DND-41 (cell line): Measurements from ENCODE around the gene FHIT.

Experiments used
- ATAC-seq: fragments of 200-7000 bp; cut with Tn5 transposase; 3 replicates; pipeline ENCODE4 v1.9.1; 2021; ENCODE audit warnings: low read depth; ENCODE audit not compliant: insufficient read depth
- DNase-seq: peaks from one replicate; pipeline ENCODE4 v3.0.0-alpha.2; 2020
- H2AFZ ChIP-seq: 2 replicates; pipeline ENCODE4 v1.6.0; 2012; ENCODE audit warnings: low read depth, low read length
- H3K27ac ChIP-seq: 2 replicates; pipeline ENCODE4 v1.5.1; 2012; ENCODE audit warnings: low read length, inconsistent platforms
- H3K27me3 ChIP-seq: fragments of 200-600 bp; sonication (generic); 2 replicates; pipeline ENCODE4 v1.6.0; 2012; ENCODE audit warnings: low read length, mild to moderate bottlenecking, inconsistent platforms; ENCODE audit not compliant: insufficient read depth, poor library complexity
- H3K36me3 ChIP-seq: 2 replicates; pipeline ENCODE4 v1.5.1; 2012; ENCODE audit warnings: low read length, inconsistent platforms; ENCODE audit not compliant: insufficient read depth
- H3K4me1 ChIP-seq: 2 replicates; pipeline ENCODE4 v1.5.1; 2012; ENCODE audit warnings: mild to moderate bottlenecking, low read length; ENCODE audit not compliant: insufficient read depth
- H3K4me2 ChIP-seq: 2 replicates; pipeline ENCODE4 v1.6.0; 2012; ENCODE audit warnings: mild to moderate bottlenecking, moderate library complexity, low read length, inconsistent platforms; ENCODE audit not compliant: insufficient read depth
- H3K4me3 ChIP-seq, 2 experiments: fragments of 200-600 bp in 1 of 2; shearing (Covaris generic) in 1 of 2; 2 replicates each; pipeline ENCODE4 v1.5.1; 2012 to 2016; ENCODE audit warnings: inconsistent platforms in 2 of 2, low read length in 2 of 2, mild to moderate bottlenecking in 2 of 2, low read depth in 1 of 2, moderate library complexity in 1 of 2
- H3K79me2 ChIP-seq: 2 replicates; pipeline ENCODE4 v1.6.0; 2012; ENCODE audit warnings: low read length, inconsistent platforms; ENCODE audit not compliant: insufficient read depth
- H3K9ac ChIP-seq: 2 replicates; pipeline ENCODE4 v1.6.0; 2012; ENCODE audit warnings: low read depth, mild to moderate bottlenecking, inconsistent platforms, low read length, moderate library complexity
- H3K9me3 ChIP-seq: 2 replicates; pipeline ENCODE4 v1.5.1; 2012; ENCODE audit warnings: low read length, moderate library complexity, mild to moderate bottlenecking, inconsistent platforms; ENCODE audit not compliant: insufficient read depth, severe bottlenecking
- H4K20me1 ChIP-seq: 2 replicates; pipeline ENCODE4 v1.6.0; 2012; ENCODE audit warnings: low read length; ENCODE audit not compliant: insufficient read depth
- EZH2 ChIP-seq: IDR thresholded peaks from 3 replicates; pipeline ENCODE4 v1.6.1; 2012; ENCODE audit warnings: borderline replicate concordance, low read depth, mild to moderate bottlenecking, moderate library complexity, low read length, inconsistent platforms; ENCODE audit not compliant: severe bottlenecking
- TF ChIP-seq, protein P1 (sequence below): IDR thresholded peaks from 2 replicates; pipeline ENCODE4 v1.5.1; 2012; ENCODE audit warnings: borderline replicate concordance, low read length, moderate library complexity, mild to moderate bottlenecking; ENCODE audit not compliant: poor library complexity, severe bottlenecking; ENCODE audit errors: extremely low read depth

FHIT gene

DNA sequence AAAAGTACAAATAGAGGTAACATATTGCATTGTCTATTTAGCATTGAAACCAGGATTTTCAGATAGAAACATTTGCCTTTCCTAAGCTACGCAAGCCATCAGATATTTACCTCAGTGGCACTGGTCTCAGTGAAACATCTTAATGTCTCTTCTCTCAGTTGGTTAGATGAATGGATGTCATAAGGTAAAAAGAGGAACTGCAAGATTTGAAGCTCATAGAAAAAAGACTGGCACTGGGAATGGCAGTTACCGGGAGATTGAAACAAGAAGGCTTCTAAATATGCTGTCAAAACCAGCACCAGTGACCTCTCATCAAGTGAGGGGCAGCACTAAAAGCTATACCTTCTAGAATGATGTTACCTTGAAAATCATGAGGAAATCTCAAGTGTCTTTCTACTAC, 486.4 kb downstream of the FHIT start:
- H3K36me3 ChIP-seq: no peaks in the 10 kb centered on the region
- DNase-seq: no peak
- H4K20me1 ChIP-seq: no peaks in the 10 kb centered on the region
- H3K4me2 ChIP-seq: no peak overlapping the region
- H2AFZ ChIP-seq: no peak overlapping the region
- H3K9ac ChIP-seq: no peak overlapping the region
- no peaks in the 10 kb centered on the region for H3K27me3 ChIP-seq
- TF ChIP-seq, protein P1, sequence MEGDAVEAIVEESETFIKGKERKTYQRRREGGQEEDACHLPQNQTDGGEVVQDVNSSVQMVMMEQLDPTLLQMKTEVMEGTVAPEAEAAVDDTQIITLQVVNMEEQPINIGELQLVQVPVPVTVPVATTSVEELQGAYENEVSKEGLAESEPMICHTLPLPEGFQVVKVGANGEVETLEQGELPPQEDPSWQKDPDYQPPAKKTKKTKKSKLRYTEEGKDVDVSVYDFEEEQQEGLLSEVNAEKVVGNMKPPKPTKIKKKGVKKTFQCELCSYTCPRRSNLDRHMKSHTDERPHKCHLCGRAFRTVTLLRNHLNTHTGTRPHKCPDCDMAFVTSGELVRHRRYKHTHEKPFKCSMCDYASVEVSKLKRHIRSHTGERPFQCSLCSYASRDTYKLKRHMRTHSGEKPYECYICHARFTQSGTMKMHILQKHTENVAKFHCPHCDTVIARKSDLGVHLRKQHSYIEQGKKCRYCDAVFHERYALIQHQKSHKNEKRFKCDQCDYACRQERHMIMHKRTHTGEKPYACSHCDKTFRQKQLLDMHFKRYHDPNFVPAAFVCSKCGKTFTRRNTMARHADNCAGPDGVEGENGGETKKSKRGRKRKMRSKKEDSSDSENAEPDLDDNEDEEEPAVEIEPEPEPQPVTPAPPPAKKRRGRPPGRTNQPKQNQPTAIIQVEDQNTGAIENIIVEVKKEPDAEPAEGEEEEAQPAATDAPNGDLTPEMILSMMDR: no peak
- TF ChIP-seq EZH2: no peak
- no peak overlapping the region for H3K27ac ChIP-seq
- no peak overlapping the region for H3K4me3 ChIP-seq
- H3K9me3 ChIP-seq: no peaks in the 10 kb centered on the region
- ATAC-seq: no peak
- no peaks in the 10 kb centered on the region for H3K79me2 ChIP-seq
- H3K4me1 ChIP-seq: no peaks in the 10 kb centered on the region; the same call in 1 of the 2 replicates

DNA sequence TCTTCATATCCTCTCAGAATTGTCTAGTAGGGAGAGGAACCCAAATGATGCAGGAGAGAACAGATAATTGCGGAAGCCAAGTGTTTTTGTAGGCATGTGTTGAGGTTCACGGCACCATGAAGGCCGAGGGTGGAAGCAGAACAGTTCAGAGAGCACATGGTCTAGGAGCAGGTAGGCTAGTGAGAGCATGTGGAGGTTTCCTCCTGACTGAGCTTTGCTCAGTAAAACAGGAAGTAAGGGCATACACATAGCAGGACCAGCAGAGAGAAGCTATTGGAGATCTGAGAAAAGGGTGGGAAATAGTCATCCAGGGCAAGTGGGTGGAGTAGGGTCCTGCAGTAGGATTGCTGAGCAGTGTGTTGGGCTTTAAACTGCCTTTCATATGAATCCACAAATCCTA, 491.1 kb downstream of the FHIT start:
- Histone ChIP-seq H3K9me3 (no peaks in the 10 kb centered on the region), H3K4me1 (no peaks in the 10 kb centered on the region; the same call in 1 of the 2 replicates), H2AFZ (peak overlapping the region; percentile 40; the same call in 1 of the 2 replicates), H3K79me2 (no peaks in the 10 kb centered on the region), H3K4me2 (no peak overlapping the region), H3K27me3 (no peaks in the 10 kb centered on the region), H3K9ac (no peak overlapping the region), H3K4me3 (no peak overlapping the region), H4K20me1 (no peaks in the 10 kb centered on the region), H3K27ac (no peak overlapping the region), H3K36me3 (no peaks in the 10 kb centered on the region)
- TF ChIP-seq, protein P1: no peak
- TF ChIP-seq EZH2: no peak
- DNase-seq (no peak), ATAC-seq (peak; percentile 62; the same call in 1 of the 3 replicates)

DNA sequence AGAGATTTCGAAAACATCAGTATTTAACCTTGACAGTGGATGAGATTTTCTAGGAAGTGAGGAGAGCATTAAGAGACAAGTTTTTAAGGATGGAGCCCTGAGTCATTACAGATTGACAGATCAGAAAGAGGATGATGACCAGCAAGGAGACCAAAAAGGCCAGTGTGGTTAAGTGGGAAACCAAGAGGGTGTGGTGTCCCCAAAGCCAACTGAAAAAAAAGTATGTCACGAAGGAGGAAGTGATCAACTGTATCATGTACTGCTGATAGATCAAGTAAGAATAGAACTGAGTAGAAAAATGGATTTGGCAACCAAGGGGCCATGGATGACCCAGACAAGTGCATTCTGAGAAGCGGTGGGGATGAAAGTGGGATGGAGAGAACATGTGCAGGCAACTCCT, 491.8 kb downstream of the FHIT start:
- H3K27ac ChIP-seq: no peak overlapping the region
- no peaks in the 10 kb centered on the region for H3K79me2 ChIP-seq
- no peak for ATAC-seq
- DNase-seq: no peak
- no peaks in the 10 kb centered on the region for H3K27me3 ChIP-seq
- H3K4me3 ChIP-seq: no peak overlapping the region
- H3K36me3 ChIP-seq: no peaks in the 10 kb centered on the region
- no peaks in the 10 kb centered on the region for H4K20me1 ChIP-seq
- no peak overlapping the region for H3K9ac ChIP-seq
- no peaks in the 10 kb centered on the region for H3K9me3 ChIP-seq
- H3K4me2 ChIP-seq: no peak overlapping the region
- no peak for TF ChIP-seq EZH2
- TF ChIP-seq, protein P1: no peak
- no peak overlapping the region for H2AFZ ChIP-seq
- no peaks in the 10 kb centered on the region; the same call in 1 of the 2 replicates for H3K4me1 ChIP-seq

DNA sequence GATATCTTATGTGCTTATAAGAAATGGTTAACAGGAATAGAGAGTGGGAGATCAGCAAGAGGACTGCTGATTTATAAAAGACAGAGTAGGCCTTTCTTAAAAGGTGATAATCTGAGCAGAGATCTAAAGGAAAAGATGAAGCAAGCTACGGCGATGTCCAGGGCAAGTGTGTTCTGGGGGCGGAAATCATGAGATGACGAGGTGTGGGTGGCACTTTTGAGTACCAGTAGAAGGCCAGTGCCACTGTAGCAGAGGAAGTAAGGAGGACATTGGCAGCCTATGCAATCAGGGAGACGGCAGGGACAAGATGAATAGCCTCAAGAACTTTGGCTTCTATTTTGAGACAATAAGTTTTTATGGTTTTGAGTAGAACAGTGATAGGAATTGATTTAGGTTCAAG, 492.4 kb downstream of the FHIT start:
- no peaks in the 10 kb centered on the region for H3K79me2 ChIP-seq
- no peaks in the 10 kb centered on the region; the same call in 1 of the 2 replicates for H3K4me1 ChIP-seq
- no peak overlapping the region for H3K9ac ChIP-seq
- ATAC-seq (no peak), DNase-seq (no peak)
- no peaks in the 10 kb centered on the region for H4K20me1 ChIP-seq
- no peak overlapping the region for H3K27ac ChIP-seq
- H3K4me2 ChIP-seq: no peak overlapping the region
- H3K27me3 ChIP-seq: no peaks in the 10 kb centered on the region
- no peak for TF ChIP-seq EZH2
- TF ChIP-seq, protein P1: no peak
- no peaks in the 10 kb centered on the region for H3K9me3 ChIP-seq
- no peaks in the 10 kb centered on the region for H3K36me3 ChIP-seq
- H2AFZ ChIP-seq: no peak overlapping the region
- H3K4me3 ChIP-seq: no peak overlapping the region
